Measurements from ENCODE around the gene IPO4.

GRCh38 chr14:24176599-24176998, 12.0 kb downstream of the IPO4 start:
- no peak for TF ChIP-seq EZH2 (IDR thresholded peaks at IDR 0.05)
- no peak for TF ChIP-seq CTCF (IDR thresholded peaks at IDR 0.05 in 2 of 3, conservative IDR thresholded peaks at IDR 0.05 in 1 of 3; ENCODE audit: borderline replicate concordance in 1 of 3, insufficient read depth in 1 of 3, low read depth in 2 of 3, low read length in 2 of 3)
- no peak for TF ChIP-seq POLR2A (IDR thresholded peaks at IDR 0.05; ENCODE audit: borderline replicate concordance, extremely low read depth, insufficient read depth, insufficient read length)
- no peak for TF ChIP-seq RAD21 (IDR thresholded peaks at IDR 0.05; ENCODE audit: low read depth)
- no peak for TF ChIP-seq ZNF274 (IDR thresholded peaks at IDR 0.05; ENCODE audit: low read depth, low read length)
- TF ChIP-seq SP1 (IDR thresholded peaks at IDR 0.05; ENCODE audit: low read depth): no peak
- TF ChIP-seq EGR1 (IDR thresholded peaks at IDR 0.05; ENCODE audit: low read depth): no peak
